CD14-positive monocyte (primary cell): ENCODE data around the gene PTPRN. TPM values are rescaled to one million over a fixed set of nuclear protein-coding genes. Genes with fewer than 3 reads are reported as not detected.

Experiments used
- DNase-seq, 3 donors: peaks; one replicate each; pipeline ENCODE4 v3.0.0-alpha.2; 2011 to 2022
- H2AFZ ChIP-seq: 2 replicates; pipeline ENCODE4 v1.6.0; 2012; ENCODE audit warnings: mild to moderate bottlenecking, low read depth, low read length, inconsistent platforms; ENCODE audit not compliant: insufficient read depth, poor library complexity, severe bottlenecking
- H3K27ac ChIP-seq, 2 donors: 1 replicate in 1 of 2; 2 replicates in 1 of 2; pipeline ENCODE4 v1.5.1; 2012 to 2013; ENCODE audit warnings: low read length in 2 of 2, control low read depth in 1 of 2, inconsistent platforms in 1 of 2, low read depth in 1 of 2, mild to moderate bottlenecking in 1 of 2
- H3K27me3 ChIP-seq, 2 donors: one replicate each; pipeline versions ENCODE4 v1.6.0 to v1.6.1; 2011 to 2013; ENCODE audit warnings: low read length in 2 of 2; ENCODE audit not compliant: control insufficient read depth in 2 of 2, insufficient read depth in 2 of 2
- H3K36me3 ChIP-seq, 2 donors: replicated peaks in 1 of 2; 1 replicate in 1 of 2; 2 replicates in 1 of 2; pipeline versions ENCODE4 v1.5.1 to v1.6.1; 2012 to 2013; ENCODE audit warnings: low read length in 2 of 2, control low read depth in 1 of 2, inconsistent platforms in 1 of 2, mild to moderate bottlenecking in 1 of 2; ENCODE audit not compliant: insufficient read depth in 2 of 2, control insufficient read depth in 1 of 2
- H3K4me1 ChIP-seq, 2 donors: 1 replicate in 1 of 2; 2 replicates in 1 of 2; pipeline versions ENCODE4 v1.5.1 to v1.6.1; 2012 to 2013; ENCODE audit warnings: low read length in 2 of 2, control low read depth in 1 of 2, inconsistent platforms in 1 of 2, mild to moderate bottlenecking in 1 of 2, moderate library complexity in 1 of 2; ENCODE audit not compliant: insufficient read depth in 2 of 2, control insufficient read depth in 1 of 2
- H3K4me2 ChIP-seq: replicated peaks from 2 replicates; pipeline ENCODE3; 2012; ENCODE audit warnings: low read length, moderate library complexity, mild to moderate bottlenecking; ENCODE audit not compliant: poor library complexity, severe bottlenecking; ENCODE audit errors: extremely low read depth
- H3K4me3 ChIP-seq, 3 experiments: fragments of 200-600 bp in 1 of 3; sonication (generic) in 1 of 3; replicated peaks in 1 of 3; 1 replicate in 2 of 3; 2 replicates in 1 of 3; pipeline ENCODE4 v1.5.1; 2011 to 2013; ENCODE audit warnings: low read length in 3 of 3, mild to moderate bottlenecking in 3 of 3, control low read depth in 2 of 3, low read depth in 2 of 3, inconsistent platforms in 1 of 3, moderate library complexity in 1 of 3
- H3K79me2 ChIP-seq: 2 replicates; pipeline ENCODE4 v1.6.0; 2012; ENCODE audit warnings: mild to moderate bottlenecking, control low read depth, inconsistent platforms, low read length, moderate library complexity; ENCODE audit not compliant: insufficient read depth
- H3K9ac ChIP-seq: 2 replicates; pipeline ENCODE4 v1.6.0; 2017; ENCODE audit warnings: low read length, mild to moderate bottlenecking; ENCODE audit not compliant: insufficient read depth, poor library complexity, severe bottlenecking
- H3K9me3 ChIP-seq, 2 donors: replicated peaks in 1 of 2; 1 replicate in 1 of 2; 2 replicates in 1 of 2; pipeline versions ENCODE4 v1.5.1 to v1.6.1; 2012 to 2013; ENCODE audit warnings: low read length in 2 of 2, control low read depth in 1 of 2; ENCODE audit not compliant: control insufficient read depth in 1 of 2, insufficient read depth in 1 of 2
- H4K20me1 ChIP-seq: 2 replicates; pipeline ENCODE4 v1.6.0; 2012; ENCODE audit warnings: mild to moderate bottlenecking, low read length, control low read depth, moderate library complexity; ENCODE audit not compliant: insufficient read depth
- H3K27ac Mint-ChIP-seq, 7 donors: one replicate each; pipeline ENCODE4 v1.8.0; 2020; ENCODE audit warnings: mild to moderate bottlenecking in 7 of 7, mixed read lengths in 7 of 7, moderate library complexity in 6 of 7, inconsistent platforms in 2 of 7
- H3K27me3 Mint-ChIP-seq, 3 donors: one replicate each; pipeline ENCODE4 v1.8.0; 2021 to 2022; ENCODE audit warnings: low read depth in 3 of 3, mild to moderate bottlenecking in 3 of 3, mixed read lengths in 3 of 3, moderate library complexity in 3 of 3, inconsistent platforms in 1 of 3
- H3K36me3 Mint-ChIP-seq, 2 donors: one replicate each; pipeline ENCODE4 v1.8.0; 2020; ENCODE audit warnings: mixed read lengths in 2 of 2, inconsistent platforms in 1 of 2, mild to moderate bottlenecking in 1 of 2
- H3K4me1 Mint-ChIP-seq: one replicate; pipeline ENCODE4 v1.8.0; 2020; ENCODE audit warnings: mild to moderate bottlenecking, mixed read lengths
- H3K4me3 Mint-ChIP-seq, 2 donors: one replicate each; pipeline ENCODE4 v1.8.0; 2020; ENCODE audit warnings: mild to moderate bottlenecking in 2 of 2, mixed read lengths in 2 of 2, moderate library complexity in 1 of 2
- H3K9me3 Mint-ChIP-seq, 7 donors: one replicate each; pipeline ENCODE4 v1.8.0; 2020 to 2022; ENCODE audit warnings: mixed read lengths in 7 of 7, mild to moderate bottlenecking in 6 of 7, moderate library complexity in 6 of 7, inconsistent platforms in 2 of 7
- WGBS: methylation state at CpG from one replicate; pipeline ENCODE4 v1.1.5; 2013; ENCODE audit warnings: missing lambda C conversion rate; ENCODE audit not compliant: insufficient coverage; 5-methylcytosine and 5-hydroxymethylcytosine counted together
- intact Hi-C, 2 donors: fragments of 100-400 bp; cut with micrococcal nuclease; formaldehyde crosslinking; loops; one replicate each; pipeline versions ENCODE4 v1.15.0 to v1.15.1; 2023
- polyA plus RNA-seq, 3 donors: library from polyadenylated mRNA; depleted of rRNA in 1 of 3; unstranded in 2 of 3; stranded (reverse) in 1 of 3; fragments of 300-500 nt in 2 of 3; fragments of >200 nt in 1 of 3; fragmentation: Illumina TruSeq in 2 of 3; gene quantifications; 1 replicate in 2 of 3; 2 replicates in 1 of 3; pipeline ENCODE4 v1.2.3, GENCODE V29; 2012 to 2021
- TF ChIP-seq, protein P1 (sequence below): fragments of 200-600 bp; IDR thresholded peaks from one replicate; pipeline ENCODE4 v1.8.0; 2022; ENCODE audit warnings: antibody characterized with exemption, mild to moderate bottlenecking

Gene PTPRN
- polyA plus RNA-seq, 3 donors: not detected

DNA sequence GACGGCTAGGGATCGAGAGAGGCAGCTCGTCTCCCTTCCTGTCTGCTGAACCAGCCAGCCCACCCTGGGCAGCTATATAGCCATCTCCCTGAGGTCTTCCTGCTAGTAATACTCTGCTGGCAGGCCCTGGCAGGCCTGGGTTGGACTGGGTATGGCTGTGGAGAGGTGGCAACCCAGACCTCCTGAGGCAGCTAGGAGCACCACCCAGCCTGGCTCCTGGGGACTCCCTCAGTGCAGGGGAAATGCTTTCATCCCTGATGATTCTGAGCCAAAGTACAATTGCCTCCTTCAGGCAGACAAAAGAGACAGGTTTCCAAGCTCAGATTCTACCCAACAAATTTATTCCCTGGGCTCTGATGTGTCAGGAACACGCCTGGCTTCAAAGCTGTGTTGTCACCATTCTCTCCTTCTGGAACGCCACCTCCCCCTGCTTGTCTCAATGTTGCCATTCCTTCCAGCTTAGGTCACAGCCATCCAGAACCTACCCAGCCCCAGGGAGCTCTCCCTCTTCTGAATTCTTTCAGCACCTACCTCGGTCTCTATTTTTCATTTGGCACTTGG, 34.8 kb downstream of the PTPRN start:
- H3K4me3 ChIP-seq: no peak overlapping the region
- Mint-ChIP-seq H3K4me1 (peaks cover 17% of the 10 kb centered on the region), H3K4me3 (no peak overlapping the region), H3K9me3 (no peaks in the 10 kb centered on the region), H3K27ac (peak overlapping the region in 1 of 7 donors; percentile 35), H3K36me3 (no peaks in the 10 kb centered on the region), H3K27me3 (peaks cover 14 to 23% (median 15%) of the 10 kb centered on the region in 3 donors)
- H3K27me3 ChIP-seq: no peaks in the 10 kb centered on the region
- H4K20me1 ChIP-seq: no peaks in the 10 kb centered on the region
- H3K9me3 ChIP-seq: no peaks in the 10 kb centered on the region
- DNase-seq: no peak
- no peaks in the 10 kb centered on the region for H3K79me2 ChIP-seq
- H3K4me2 ChIP-seq: no peak overlapping the region
- no peaks in the 10 kb centered on the region for H3K36me3 ChIP-seq
- peaks cover 14 to 17% of the 10 kb centered on the region in 2 donors for H3K4me1 ChIP-seq
- H3K27ac ChIP-seq: no peak overlapping the region
- intact Hi-C loops: no loop called here
- no peak overlapping the region for H3K9ac ChIP-seq
- no peak overlapping the region for H2AFZ ChIP-seq
- 86% methylated on average over 1 of the region's 6 CpGs for WGBS
- TF ChIP-seq, protein P1, sequence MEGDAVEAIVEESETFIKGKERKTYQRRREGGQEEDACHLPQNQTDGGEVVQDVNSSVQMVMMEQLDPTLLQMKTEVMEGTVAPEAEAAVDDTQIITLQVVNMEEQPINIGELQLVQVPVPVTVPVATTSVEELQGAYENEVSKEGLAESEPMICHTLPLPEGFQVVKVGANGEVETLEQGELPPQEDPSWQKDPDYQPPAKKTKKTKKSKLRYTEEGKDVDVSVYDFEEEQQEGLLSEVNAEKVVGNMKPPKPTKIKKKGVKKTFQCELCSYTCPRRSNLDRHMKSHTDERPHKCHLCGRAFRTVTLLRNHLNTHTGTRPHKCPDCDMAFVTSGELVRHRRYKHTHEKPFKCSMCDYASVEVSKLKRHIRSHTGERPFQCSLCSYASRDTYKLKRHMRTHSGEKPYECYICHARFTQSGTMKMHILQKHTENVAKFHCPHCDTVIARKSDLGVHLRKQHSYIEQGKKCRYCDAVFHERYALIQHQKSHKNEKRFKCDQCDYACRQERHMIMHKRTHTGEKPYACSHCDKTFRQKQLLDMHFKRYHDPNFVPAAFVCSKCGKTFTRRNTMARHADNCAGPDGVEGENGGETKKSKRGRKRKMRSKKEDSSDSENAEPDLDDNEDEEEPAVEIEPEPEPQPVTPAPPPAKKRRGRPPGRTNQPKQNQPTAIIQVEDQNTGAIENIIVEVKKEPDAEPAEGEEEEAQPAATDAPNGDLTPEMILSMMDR: no peak

DNA sequence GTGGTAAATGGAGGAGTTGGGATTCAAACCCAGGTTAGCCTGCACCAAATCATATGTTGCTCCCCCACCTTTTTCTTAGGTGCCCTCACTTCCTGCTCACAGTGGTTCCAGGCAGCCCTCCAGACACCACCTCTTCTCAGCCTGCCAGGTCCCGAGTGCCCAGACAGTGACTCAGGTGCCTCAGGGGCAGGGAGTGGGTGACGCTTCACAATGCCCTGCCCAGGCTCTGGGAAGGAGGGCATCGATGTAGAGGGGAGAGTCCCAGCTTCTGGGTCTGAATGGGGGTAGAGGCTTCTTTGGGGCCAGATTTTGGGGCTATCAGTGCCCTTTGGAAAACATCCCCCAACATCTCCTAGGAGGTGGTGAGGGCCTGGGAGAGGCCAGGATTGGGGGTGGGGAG, 35.3 kb downstream of the PTPRN start:
- Histone ChIP-seq H3K4me1 (peaks cover 14 to 17% of the 10 kb centered on the region in 2 donors), H3K9me3 (no peaks in the 10 kb centered on the region), H4K20me1 (no peaks in the 10 kb centered on the region), H3K27me3 (no peaks in the 10 kb centered on the region), H3K4me3 (no peak overlapping the region), H2AFZ (no peak overlapping the region), H3K79me2 (no peaks in the 10 kb centered on the region), H3K4me2 (no peak overlapping the region), H3K9ac (no peak overlapping the region), H3K27ac (no peak overlapping the region), H3K36me3 (no peaks in the 10 kb centered on the region)
- WGBS: no CpG with 5 or more reads among the region's 3 CpGs
- TF ChIP-seq, protein P1: no peak
- Mint-ChIP-seq H3K27ac (peak overlapping the region in 1 of 7 donors; percentile 35), H3K9me3 (no peaks in the 10 kb centered on the region), H3K4me1 (peaks cover 17% of the 10 kb centered on the region), H3K36me3 (no peaks in the 10 kb centered on the region), H3K4me3 (no peak overlapping the region), H3K27me3 (peaks cover 14 to 23% (median 15%) of the 10 kb centered on the region in 3 donors)
- intact Hi-C loops: no loop called here
- no peak for DNase-seq
